Cortex of kidney (tissue), 1 donor: ENCODE measurements around the gene SSC5D.
"Not testable (repeated sequence)": the region's sequence is repeated elsewhere in the genome, so short reads cannot be mapped to it uniquely, and the experiment has no call there.

Experiments used
- DNase-seq: peaks from one replicate; lab custom pipeline; 2025; lab: John Stamatoyannopoulos, UW

The SSC5D gene

DNA sequence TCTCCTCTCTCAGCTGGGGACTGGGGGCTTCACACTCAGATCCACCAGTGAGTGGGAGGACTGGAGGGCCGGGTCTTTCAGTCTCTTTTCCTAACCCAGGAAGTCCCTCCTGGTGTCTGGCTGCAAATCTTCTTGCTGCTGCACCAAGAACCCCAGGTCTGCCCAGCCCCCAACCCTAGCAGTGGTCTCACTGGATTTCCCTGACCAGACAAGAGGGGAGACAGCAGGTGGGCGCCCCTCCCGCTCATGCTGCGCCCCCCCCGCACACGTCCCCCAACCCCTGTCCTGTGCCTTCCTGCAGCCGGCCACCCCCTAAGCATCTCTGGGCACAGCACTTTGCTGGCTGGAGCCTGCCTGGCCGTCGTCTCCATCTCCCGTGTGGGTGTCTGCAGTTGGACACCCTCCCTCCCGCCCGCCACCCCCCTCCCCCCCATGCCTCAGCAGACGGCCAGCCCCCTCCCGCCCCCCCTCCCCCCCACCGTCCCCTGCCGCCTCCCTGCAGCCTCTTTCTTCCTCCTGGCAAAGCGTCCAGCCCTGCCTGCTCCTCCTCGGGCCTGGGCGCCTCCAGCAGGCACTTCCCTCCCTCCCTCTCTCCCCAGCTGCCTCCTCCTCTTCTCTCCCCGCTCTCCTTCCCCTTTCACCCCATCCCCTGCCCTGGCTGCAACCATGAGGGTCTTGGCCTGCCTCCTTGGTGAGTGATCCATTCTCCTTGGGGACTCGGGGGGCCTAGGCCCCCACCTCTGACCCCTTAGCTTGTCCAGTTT, at the start of gene SSC5D:
Gene SSC5D (plus strand): TSS at position 513 of the 764 bp plus-strand sequence. CDS start 154 bp downstream, at position 667.
- no peak for DNase-seq

DNA sequence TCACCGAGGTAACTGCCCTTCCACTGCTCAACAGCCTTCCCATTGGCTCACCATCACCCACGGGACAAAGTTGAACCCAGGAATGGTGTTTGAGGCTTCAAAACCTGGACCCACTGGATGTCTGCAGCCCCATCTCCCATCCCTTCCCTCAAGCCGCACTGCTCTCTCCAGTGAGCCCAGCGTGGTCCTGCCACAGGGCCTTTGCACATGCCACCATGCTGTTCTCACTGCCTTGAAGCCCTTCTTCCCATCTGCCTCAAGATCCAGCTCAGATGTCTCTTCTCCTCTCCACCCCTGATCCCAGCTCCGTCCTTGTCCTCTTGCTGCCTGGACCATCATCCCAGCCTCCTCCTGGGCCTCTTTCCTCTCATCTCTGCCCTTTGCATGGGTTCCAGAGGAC, 49.2 kb upstream of the SSC5D start:
- no peak for DNase-seq

DNA sequence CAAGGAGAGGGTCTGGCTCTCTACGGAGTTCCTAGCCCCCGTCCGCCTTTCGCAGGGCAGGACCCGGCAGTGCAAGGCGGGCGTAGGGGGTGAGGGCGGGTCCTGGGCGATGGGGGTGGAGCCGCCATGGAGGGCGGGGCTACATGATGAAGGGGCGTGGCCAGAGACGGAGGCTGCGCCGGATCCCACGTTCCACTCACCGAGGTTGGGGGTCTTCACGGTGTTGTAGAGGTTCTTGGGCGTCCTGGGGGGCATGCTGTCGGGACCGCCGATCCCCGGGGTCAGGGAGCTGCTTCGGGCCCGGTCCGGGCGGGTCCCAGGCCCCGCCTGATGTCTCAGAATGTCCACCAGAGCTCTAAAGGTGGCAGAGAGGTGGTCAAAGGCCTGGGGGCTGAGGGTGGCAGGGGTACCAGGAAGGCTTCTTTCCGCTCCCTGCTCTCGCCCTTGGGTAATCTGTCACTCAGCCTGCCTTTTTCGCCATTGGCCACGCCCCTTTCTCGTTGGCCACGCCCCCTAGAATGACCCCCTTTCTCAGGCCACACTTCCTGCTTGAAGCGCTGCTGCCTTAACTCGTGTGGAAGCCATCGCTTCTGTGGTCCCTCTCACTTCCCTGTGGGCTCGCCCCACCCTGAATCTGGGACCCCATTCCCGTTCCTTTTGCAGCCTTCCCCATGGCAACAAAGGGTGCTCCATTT, 47.7 kb upstream of the SSC5D start:
- no peak for DNase-seq

DNA sequence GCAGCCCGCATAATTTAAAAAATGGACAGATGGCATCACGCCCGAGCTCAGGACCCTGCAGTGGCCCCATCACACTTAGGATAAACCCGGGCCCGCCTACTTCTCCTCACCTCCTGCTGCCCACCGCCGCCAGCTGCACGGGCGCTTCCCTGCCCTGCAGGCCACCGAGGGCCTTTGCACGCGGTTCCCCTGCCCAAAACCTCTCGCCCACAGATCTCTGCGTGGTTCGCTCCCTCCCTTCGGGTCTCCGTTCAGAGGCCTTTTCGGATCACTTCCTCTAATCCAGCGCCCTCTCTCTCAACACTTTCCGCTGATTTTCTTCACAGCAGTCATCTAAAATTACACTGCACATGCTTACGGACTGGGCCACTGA, 46.9 kb upstream of the SSC5D start:
- DNase-seq = no peak

DNA sequence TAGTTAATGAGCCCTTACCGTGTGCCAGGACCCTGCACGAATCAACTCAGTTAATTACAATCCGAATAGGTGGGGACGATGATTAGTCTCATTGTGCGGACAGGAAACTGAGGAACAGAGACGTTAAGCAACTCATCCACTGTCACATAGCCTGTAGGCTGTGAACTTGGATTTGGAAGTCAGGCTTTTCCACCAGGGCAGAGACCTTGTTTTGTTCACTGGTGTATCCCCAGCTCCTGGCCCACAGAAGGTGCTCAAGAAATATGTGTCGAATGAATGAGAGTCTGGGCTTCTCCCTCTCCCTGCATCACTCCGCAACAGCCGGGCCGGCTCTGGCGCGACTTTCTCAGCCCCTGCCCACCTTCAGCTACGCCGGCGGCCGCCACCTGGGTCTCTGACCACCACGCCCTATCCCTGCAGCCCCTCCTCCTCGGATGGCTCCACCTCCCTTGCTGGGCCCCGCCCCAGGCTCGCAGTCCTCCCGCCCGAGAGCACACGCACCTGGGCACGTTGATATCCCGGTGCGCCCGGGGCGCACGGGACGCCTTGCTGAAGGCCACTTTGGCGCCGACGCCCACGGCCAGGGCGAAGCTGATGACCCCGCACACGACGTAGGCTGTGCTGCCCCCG, 46.4 kb upstream of the SSC5D start:
- no peak for DNase-seq

DNA sequence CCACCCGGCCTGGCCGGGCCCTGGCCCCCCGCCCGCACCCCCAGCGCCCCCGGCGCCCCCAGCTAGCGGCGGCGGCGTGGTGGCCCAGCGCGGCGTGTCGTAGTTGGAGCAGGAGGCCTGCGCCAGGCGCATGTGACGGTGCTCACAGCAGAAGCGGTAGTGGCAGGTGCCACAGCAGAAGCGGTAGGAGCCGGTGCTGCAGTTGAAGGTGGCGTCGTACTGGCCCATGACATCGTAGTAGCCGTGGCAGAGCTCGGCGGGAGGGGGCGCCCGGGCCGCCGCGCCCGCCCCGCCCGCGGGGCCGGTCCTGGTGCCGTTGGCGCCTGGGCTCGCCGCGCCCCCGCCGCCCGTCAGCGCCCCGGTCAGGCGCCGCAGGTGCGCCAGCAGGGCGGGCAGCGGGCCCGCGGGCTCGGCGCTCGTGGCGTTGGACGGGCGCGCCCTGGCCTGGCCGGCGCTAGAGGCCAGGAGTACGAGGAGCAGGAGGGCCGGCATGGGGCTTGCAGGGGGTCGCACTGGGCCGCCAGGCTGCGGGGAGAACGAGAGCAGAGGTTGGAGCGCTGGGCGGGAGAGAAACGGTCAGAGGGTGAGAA, 45.8 kb upstream of the SSC5D start:
- DNase-seq = no peak

DNA sequence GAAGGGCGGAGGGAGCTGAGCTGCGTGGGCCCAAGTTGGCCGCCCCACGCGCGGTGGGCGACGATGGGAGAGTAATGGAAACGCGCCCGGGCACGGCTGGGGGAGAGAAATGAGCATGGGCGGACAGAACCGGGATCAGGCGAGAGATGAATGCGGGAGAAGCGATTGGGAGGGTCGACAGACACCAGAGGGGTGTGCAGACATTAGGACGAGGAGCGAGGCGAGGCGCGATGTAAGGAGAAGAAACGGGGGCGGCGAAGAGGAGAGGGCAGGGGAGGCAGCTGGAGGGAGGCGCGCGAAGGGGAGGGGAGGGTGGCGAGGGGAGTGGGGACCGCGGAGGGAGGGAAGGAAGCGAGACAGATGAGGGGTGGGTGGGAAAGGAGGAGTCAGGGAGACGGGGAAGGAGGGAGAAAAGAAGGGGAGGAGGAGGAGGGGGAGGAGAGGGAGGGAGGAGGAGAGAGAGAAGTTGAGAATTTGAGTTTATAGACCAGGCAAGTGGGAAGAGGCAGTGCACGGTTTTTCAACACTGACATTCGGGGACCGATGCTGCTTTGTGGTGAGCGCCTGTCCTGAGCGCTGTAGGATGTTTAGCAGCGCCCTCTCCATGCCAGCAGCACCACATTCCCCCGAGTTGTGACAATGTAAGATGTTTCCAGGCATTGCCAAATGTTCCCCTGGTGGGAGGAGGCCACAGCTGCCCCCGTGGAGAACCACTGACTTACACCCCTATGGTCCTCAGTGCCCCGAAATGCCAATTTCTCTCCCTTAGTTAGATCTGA, 45.0 kb upstream of the SSC5D start, which contains the start of gene SHISA7:
Gene SHISA7 (minus strand): TSS at position 256 of the 779 bp plus-strand sequence. CDS start 437 bp downstream, outside the sequence.
- no peak for DNase-seq

DNA sequence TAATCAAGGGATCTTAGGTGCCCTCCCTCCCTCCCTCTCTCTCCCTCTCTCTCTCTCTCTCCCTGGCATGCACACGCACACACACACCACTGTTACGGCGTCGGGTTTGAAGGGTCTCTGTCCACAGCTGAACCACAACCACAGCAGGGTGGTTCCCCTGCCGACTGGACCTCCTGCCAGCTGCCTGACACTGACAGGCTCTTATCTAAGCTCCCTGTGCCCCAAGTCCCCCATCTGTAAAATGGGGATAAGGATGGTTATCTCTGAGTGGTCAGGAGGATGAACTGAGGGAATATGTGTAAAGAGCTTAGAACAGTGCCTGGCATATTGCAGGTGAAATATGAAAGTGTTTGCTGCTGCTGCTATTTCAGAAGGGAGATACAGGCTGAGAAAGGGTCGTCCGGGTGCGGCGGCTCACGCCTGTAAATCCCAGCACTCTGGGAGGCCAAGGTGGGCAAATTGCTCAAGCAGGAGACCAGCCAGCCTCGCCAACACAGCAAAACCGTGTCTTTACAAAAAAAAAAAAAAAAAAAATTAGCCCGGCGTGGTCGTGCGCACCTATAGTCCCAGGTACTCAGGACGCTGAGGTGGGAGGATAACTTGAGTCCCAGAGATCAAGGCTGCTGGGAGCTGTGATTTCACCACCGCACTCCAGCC, 44.3 kb upstream of the SSC5D start:
- DNase-seq = no peak

DNA sequence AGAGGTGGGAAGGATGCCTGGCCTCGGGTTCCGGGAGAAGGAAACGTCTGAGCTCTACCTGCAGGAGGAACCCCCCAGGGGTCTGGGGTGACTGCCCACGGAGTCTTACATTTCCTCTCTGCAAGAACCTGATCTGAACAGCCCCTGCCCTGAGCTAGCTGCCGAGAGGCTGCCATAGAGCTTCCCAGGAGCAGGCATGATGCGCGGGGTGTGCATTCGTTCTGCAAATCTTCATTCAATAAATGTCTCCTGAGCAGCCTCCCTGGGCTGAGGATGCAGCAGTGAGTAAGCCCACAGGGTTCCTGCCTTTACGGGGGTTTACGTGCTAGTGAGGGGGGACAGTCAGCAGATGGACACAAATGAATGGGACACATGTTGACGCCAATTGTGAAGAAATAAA, 43.6 kb upstream of the SSC5D start:
- DNase-seq = no peak

DNA sequence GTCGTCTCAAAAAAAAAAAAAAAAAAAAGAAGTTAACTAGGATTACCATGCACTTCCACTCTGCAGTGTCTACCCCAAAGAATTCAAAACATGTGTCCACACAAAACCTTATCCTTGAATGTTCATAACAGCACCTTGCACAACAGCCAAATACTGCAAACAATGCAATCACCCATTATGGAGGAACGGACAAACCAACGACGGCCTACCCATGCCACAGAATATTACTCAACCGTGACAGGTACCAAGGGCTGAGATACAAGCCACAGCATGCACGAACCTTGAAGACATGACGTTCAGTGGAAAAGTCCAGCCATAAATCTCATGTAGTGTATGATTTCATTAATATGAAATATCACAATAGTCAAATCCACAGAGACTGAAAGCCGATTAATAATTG, 42.2 kb upstream of the SSC5D start:
- DNase-seq = no peak

DNA sequence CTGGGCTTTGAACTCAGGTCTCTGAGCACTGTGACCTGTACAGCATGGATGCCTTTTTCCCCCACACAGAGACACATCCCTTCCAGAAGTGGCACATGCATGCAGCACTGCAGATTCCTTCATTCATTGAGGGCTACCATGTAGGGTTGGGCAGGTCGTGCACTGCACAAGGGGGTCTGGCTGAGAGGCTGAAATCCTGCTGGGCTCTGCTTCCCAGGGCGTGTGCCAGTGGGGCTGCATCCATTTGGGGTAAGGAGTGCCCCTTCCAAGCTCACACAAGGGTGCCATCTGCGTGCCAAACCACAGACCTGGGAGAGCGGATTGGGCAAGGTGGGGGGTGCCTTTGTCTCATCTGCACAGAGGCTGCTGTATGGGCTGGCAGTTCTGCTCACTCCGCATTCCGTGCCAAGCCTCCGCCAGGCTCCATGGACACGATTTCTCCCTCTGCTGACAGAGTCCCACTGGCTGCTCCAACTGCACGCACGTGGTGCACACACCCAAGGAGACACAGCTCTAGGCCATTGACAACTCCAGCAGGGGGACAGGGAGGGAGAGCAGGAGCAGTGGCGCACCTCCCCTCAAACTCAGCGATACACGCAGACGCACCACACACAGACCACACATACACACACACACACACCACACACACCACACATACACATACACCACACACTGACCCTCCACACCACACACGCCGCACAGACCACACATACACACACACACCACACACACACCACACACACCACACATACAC, 40.6 kb upstream of the SSC5D start:
- DNase-seq = no peak

DNA sequence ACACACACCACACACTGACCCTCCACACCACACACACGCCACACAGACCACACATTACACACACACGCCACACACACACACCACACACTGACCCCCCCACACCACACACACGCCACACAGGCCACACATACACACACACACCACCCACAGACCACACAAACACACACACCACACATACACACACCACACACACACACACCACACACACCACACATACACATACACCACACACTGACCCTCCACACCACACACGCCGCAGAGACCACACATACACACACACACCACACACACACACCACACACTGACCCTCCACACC, 40.1 kb upstream of the SSC5D start:
- DNase-seq = not testable (repeated sequence)

DNA sequence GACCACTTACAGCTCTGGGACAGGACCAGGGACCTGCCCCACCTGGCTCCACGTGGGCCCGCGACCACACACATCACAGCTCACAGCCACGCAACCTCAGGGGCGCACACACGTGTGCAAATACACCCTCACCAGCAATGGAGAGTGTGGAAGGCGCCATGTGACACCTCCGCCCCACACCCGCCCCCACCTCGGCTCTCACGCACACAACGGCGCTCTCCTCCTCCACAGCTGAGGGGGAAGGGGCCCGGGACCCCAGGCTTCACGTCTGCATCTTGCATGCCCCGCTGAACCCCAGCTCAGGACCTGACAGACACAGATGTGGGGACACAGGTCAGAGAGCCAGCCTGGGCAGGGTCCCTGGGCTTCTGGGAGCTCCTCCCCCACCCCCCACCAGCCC, 38.8 kb upstream of the SSC5D start:
- DNase-seq = no peak

DNA sequence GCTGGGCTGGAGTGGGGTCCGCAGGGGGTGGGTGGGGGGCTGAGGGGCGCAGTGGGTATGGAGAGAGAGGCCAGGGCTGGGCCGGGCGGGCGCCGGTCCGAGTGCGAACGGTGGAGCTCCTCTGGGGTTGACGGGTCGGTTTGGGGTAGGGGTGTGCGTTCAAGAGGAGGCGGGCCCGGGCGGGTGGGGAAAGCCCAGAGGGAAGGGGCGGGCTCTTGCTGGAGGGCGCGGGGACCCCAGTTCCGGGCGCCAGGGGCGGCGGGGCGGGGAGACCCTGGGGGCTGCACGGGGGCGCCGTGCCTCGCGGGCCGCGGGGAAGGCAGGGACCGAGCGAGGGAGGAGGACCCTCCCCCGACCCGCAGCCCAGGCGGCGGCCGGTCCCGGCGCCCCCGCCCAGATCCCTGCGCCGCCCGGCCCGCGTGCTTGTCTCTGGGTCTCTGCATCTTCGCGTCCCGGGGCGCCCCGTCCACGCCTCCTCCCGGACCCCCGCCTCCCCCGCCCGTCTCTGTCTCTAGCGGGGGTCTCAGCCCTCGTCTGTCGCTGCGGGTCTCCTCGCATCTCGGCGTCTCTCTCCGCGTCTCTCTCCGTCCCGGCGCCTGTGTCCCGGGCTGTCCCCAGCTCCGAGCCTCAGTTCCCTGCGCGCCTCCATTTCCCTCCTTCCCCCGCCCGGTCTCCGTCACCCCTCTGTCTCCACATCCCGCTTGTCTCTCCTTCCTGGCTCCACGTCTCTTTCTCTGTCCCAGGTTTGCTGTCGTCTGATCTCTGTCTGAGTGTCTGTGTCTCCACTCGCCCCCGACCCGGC, 36.9 kb upstream of the SSC5D start:
- no peak for DNase-seq

DNA sequence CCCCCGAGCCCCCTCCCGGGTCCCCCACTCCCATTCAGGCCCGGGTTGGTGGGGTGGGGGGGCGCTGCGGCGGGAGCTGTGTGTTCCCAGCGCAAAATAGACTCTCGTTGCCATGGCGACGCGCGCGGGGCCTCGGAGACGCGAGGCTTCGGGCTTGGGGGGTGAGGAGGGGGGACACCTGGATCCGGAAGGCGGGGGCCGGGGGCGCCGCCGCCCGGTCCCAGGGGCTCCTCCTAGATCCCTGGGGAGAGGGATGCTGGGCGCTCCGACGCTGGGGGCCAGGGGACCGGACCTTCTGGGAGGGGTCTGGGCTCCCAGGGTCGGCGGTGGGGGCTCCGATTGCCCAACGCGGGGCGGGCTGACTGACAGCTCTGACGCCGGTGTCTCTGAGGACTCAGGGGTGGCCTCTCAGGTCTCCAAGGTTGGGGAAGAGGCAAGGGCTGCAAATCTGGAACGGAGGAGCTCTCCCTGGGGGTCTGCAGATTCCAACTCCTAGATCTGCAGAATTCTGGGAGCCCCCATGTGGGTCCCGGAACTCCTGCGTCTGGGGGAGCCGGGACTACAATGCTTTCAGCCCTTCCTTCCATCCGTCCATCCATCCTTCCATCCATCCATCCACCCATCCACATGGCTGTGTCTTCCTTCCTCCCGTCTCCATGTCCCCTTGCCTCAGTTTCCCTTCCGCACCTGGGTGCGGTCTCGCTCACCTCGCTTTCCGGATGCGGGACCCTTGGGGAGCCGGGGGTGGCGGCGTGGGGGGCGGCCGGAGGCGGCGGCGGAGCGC, 36.1 kb upstream of the SSC5D start:
- no peak for DNase-seq

DNA sequence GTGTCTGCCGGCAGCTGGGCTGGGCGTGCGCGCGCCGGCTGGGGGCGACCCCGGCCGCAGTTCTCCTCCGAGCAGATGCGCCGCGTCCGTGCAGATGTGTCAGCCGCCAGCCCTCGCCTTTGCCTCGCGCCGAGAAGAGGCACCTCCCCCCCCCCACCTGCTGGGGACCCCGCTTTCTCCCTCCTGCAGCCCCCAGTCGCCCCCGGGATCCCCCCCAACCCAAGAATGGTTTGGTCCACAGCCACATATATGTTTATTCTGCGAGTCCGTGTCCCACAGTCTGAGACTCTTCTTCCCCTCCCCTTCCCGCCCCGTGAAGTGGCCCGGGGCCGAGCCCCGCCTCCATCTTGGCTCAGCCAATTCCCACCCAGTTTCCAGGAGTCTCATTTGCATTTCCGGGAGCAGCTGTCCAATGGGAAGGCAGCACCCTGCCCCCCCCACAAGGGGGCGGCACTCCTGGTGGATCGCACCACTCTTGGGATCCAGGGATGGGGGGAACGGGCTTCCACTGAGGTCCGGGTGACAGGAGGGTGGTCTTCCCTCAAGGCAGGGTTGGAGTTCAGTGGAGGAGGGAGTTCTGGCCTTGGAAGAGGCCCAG, 35.4 kb upstream of the SSC5D start:
- no peak for DNase-seq

DNA sequence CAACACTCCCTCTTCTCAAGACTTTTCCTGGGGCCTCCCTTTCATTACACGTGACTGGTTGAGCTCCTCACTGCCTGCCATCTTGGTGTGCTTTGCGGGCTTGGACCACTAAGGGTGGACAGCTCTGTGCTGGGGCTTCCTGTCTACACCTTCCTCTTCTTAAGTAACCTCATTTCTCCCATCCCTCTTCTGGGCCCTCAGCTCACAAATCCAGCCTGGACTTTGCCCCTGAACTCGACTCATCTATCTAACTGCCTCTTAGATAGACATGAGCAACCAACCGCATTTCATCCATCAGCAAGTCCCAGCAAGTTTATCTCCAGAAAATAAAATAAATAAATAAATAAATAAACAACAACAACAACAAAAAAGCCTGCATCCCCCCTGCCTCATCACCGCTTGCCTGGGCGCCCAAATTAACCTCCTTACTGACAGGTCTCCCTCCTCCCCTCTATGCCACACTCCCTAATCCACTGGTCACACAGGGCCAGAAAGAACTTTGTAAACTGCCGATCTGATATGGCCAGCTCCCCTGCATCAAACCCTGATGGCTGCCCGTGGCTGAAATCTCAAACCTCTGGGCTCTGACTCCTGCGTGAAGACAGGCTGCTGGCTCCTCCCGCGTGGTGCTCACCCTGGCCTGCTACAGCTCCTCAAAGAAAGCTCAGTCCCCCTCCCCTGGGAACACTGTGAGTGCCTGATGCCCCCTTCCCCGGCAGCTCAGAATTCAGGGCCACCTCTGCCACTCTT, 34.5 kb upstream of the SSC5D start:
- DNase-seq = no peak

DNA sequence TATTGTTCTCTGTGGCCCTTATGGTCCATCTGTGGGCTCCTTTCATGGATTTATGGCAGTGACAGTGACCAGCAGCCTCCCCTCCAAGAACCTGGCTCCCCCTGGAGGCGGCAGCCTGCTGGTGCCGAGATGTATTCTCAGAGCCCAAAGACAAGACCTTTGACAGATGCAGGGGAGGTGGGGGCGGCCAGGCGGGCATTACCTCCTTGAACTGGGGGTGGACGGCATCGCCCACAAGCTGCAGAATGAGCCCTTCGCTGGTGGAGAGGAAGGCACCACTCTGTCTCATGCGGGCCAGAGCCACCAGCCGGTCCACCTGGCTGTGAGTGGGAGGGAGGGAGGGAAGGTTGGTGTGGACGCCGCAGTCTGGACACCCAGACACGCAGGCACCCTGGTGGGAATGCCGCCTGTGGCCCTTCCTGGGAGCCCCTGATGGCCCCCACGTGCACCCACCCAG, 33.4 kb upstream of the SSC5D start:
- no peak for DNase-seq
